HG03442 (cell line): ENCODE data around the gene MRTFA.
"Not testable (repeated sequence)": the region's sequence is repeated elsewhere in the genome, so short reads cannot be mapped to it uniquely, and the experiment has no call there.

Experiments used
- ATAC-seq: cut with Tn5 transposase; IDR thresholded peaks from one replicate; pipeline ENCODE4 v1.9.1; 2021; ENCODE audit warnings: mild to moderate bottlenecking, moderate library complexity; ENCODE audit not compliant: unreplicated experiment

Gene MRTFA

DNA sequence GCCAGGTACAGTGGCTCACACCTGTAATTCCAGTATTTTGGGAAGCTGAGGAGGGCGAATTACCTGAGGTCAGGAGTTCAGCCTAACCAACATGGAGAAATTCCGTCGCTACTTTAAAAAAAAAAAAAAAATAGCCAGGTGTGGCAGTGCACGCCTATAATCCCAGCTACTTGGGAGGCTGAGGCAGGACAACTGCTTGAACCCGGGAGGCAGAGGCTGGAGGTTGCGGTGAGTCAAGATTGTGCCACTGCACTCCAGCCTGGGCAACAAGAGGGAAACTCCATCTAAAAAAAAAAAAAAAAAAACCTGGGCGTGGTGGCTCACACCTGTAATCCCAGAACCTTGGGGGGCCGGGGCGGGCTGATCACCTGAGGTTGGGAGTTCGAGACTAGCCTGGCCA, 37.8 kb downstream of the MRTFA start:
- ATAC-seq, result not testable (repeated sequence)

DNA sequence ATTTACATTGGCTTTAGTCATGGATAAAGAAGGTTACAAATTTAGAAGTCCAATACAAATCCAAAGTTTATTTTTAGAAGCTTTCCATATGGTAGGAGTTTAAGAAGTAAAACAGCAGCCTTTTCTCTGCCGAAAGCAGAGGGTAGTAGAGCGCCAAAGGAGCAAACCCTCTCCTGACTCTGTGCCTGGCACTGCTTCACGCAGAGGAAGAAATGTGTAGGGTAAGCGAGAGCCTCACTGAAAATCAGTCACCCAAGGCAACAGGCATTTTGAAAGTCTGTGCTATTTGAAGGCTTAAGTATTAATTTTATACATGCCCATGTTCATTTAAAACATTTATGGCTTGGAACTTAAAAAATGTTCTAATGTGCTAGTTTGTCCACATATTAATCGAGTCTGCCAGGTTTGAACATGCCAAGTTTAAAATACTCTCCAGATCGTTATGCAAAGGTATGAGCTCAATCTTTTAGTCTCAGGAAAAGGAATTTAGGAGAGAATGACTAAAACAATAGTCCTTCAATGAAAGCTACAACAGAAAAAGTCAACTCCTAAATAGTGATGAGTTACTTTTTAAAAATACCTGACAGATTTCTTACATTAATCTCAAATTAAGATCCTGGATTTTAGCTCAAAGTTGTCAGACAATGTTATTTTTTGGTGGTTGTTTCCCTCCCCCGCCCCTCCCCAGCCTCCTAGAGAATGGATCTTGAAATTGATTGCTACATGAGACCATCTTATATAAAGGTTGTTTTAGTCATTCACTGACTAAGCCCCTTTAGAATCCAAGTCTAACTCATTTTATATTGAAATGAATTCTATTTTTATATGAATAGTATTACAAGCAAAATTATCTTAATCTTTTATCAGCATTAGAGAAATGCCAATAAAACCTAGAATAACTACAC, 38.7 kb downstream of the MRTFA start:
- no peak for ATAC-seq

DNA sequence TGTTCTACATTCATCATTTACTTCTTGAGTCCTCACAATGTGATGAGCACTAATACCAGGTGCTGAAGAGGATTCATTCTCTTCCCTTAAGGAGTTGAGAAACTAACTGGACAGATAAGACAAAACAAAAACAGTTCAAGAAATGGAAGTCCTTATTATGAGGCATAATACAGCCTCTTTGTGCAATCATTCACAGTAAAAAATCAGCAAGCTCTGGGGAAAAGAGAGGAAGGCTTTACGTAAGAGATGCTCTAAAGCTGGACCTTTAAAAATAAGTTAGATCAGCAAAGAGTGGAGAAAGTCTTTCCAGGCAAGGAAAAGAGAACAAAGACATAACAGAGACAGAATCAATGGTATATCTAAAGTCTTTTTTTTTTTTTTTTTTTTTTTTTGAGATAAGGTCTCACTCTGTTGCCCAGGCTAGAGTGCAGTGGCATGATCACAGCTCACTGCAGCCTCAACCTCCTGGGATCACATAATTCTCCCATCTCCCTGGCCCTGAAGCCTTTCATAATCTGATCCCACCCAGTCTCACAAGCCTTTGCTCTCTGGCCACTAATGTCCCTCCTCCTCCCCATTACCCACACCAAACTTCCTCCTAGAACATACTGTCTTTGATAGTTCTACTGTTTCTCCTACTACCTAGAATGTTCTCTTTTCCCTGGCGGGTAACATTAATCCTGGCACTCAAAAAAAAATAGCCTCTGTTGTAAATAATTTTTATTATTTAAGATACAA, 40.9 kb downstream of the MRTFA start:
- no peak for ATAC-seq

DNA sequence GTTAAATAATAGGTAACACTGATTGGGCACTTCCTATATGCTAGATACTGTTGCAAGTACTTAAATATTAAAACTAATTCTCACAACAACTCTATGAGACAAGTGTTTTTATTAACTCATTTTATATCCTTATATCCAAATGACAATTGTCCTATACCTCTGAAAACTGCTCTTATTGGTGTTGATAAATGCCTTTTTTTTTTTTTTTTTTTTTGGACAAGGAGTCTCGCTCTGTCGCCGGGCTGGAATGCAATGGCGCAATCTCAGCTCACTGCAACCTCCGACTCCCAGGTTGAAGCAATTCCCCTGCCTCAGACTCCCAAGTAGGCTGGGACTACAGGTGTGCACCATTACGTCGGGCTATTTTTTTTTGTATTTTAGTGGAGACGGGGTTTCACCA, 41.6 kb downstream of the MRTFA start:
- no peak for ATAC-seq

DNA sequence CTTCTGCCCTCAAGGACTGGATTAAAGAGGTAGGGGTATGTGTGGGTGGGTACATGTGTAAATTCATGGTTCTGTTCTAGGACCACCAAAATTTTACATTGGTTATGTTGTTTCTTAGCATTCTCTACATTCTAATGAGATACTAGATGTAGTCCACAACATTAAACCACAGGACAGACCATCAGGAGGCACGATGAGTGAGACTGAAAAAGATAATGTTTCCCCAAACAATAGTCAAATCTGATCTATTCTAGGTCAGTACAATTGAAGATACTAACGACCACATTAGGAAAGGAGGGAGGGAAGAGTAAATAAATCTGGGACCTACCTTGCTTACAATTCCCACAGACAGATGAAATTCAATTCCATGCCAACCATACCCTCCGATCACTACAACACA, 42.2 kb downstream of the MRTFA start:
- no peak for ATAC-seq

DNA sequence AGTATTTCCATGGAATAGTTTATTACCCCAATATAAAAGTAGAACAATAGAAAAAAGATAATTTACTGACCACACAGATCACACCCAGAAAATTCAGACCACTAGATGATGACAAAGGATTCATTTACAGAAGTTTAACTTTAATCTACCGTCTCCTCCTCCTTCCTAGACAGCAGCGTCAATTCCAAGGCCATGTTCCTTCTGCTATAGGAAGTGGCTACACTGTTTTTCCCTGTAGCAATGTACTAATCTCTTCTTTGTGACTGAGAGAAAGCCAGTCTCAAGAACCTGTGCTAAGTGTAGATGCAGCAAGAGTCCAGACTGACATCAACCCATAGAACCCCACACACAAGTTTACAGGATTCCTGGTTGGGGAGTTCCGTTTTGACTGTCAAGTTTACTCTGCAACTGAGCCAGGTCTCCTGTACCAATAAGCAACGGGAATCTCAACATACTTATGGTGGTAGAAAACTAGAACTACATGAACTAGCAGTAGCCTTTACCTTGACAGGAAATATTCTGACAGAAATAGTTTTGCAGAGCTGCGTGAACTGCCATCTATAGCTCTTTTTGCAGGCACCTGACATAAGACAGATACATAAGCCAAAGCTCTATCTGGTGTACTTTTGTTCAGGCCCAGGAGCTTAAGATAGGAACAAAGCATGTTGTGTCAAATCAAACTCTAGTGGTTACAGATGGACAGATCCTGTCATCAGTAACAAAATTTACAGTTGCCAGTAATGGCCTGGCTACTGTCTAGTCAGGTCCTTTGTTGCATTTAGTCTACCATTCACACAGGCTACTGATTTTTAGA, 42.9 kb downstream of the MRTFA start:
- no peak for ATAC-seq

DNA sequence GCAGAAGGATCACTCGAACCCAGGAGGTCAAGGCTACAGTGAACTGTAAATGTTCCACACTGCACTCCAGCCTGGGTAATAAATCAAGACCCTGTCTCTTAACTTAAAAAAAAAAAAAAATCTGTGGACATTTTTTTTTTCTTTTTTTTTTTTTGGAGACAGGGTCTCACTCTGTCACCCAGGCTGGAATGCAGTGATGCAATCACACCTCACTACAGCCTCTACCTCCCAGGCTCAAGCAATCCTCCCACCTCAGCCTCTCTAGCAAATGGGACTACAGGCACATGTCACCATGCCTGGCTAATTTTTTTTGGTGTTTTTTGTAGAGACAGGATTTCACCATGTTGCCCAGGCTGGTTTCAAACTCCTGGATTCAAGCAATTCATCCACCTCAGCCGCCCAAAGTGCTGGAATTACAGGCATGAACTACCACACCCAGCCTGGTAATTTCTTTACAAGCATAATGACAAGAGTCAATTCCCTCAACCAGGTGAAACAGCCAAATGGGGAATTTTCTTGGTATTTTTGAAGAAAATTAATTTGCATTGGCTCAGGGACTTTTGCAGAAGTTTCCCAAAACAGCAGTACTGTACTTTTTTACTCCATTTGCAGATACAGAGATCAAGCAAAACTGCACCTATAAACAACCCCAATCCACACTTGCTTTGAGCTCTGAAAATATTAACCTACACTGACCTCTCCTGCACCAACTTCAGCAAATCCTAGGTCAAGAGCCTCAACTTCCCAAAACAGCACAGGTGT, 44.0 kb downstream of the MRTFA start:
- no peak for ATAC-seq

DNA sequence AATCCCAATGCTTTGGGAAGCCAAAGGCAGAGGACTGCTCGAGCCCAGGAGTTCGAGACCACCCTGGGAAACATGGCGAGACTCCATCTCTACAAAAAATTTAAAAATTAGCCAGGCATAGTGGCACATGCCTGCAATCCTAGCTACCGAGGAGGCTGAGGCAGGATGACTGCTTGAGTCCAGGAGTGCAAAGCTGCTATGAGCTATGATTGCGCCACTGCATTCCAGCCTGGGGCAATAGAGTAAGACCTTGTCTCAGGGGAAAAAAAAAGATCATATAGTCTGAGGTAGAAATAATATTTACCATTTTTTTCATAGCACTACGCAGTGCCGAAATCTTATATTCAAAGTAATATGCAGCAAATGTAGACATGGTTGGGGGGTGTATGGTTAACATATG, 47.8 kb downstream of the MRTFA start:
- no peak for ATAC-seq

DNA sequence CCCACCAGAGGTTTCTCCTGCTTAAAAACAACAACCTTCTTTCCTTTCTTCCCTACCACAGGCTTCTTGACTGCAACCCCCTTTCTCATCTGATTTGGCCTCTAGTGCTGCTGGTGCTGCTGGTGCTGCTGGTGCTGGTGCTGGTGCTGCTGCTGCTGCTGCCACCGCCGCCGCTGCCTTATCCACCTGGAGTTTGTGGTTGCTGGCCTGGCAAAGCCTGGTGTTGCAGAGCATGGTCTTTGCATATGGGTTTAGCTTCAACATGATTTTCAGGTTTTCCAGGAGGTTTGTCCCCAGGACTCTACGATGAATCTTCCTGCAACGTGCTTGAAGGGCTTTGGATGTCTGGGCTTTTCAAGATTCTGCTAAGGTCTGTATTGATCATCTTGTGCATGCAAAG, 49.7 kb downstream of the MRTFA start:
- no peak for ATAC-seq

DNA sequence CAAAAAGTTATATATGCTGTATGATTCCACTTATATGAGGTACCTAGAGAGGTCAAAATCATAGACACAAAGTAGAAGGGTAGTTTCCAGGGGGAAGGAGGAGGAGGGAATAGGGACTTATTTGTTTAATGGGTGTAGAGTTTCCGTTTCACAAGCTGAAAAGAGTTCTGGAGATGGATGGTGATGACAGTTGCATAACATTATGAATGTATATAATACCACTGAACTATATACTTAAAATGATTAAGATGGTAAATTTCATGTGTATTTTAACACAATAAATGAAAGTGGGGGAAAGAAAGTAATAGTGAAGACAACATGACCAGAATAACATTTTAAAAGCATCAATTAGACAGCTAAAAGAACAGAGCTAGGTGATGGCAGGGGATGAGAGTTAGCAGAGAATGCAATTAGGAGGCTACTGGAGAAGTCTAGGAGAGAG, 51.2 kb downstream of the MRTFA start:
- ATAC-seq, result no peak

DNA sequence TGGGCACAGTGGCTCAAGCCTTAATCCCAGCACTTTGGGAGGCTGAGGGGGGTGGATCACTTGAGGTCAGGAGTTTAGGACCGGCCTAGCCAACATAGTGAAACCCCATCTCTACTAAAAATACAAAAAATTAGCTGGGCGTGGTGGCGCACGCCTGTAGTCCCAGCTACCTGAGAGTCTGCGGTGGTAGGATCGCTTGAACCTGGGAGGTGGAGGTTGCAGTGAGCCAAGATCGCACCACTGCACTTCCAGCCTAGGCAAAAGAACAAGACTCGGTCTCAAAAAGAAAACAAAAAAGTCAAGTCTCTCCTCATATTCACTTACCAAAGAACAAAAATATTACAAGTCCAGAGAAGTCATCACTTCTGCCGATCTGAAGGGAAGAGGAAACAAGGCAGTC, 51.8 kb downstream of the MRTFA start:
- ATAC-seq, result not testable (repeated sequence)

DNA sequence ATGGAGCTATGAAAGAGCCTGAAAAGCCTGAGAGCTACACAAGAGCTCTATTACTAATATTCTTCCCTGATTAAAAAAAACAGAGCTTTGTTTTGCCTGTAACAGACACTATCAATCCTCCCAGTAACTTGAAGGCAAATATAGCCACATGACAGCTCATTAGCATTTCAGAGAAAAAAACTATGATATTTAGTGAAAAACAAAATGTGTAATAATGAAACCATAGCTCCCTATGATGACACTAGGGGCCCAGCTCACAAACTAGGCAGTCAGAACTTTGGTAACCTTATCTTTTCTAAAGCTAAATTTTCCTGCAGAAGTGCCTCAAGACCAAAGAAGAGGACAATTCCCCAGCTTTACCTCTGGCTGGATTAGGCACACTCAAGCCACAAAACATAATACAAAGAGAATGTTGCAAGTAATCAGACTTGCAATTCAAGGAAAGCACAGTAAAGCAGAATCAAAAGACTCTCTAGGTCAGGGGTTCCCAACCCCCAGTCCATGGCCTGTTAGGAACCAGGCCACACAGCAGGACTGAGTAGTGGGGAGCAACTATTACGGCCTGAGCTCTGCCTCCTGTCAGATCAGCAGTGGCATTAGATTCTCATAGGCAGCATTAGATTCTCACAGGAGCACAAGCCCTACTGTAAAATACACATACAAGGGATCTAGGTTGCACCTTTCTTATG, 53.3 kb downstream of the MRTFA start:
- ATAC-seq, result no peak

DNA sequence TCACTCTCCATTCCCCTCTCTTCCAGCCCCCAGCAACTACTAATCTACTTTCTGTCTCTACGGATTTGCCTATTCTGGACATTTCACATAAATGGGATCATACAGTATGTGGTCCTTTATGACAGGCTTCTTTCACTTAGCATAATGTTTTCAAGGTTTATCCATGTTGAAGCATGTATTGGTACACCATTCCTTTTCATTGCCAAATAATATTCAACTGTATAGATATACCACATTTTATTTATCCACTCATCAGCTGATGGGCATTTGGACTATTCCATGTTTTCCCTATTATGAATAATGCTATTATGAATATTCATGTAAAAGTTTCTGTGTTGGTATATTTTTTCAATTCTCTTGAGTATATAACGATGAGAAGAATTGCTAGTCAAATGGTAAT, 54.5 kb downstream of the MRTFA start:
- ATAC-seq, result no peak

DNA sequence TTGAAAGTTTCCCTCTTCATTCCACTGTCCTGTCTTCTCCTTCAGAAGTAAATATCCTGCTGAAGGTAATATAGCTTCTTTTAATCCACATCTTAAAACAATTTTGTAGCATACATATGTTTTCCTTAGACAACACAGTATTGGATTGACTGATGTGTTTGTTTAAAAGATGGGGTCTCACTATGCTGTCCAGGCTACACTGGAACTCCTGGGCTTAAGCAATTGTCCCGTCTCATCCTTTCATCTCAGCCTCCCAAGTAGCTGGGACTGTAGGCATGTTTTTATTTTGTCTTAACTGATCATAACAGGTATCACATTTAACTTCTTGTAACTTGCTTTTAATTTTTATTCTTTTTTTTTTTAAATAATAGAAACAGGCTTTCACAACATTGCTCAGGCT, 55.9 kb downstream of the MRTFA start:
- ATAC-seq, result no peak

DNA sequence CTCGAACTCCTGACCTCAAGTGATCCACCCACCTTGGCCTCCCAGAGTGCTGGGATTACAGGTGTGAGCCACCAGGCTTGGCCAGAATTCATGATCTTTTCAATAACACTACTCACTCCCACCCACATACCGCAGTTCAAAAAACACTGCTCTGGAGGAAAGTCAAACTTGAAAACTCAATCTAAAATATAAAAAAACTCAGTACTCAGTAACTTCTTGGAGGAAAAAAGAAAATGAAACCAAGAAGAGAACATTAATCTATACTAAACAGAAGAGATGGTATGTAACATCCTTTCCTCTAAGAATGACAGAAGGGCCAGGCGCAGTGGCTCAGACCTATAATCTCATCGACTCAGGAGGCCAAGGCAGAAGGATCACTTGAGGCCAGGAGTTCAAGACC, 58.3 kb downstream of the MRTFA start:
- no peak for ATAC-seq

DNA sequence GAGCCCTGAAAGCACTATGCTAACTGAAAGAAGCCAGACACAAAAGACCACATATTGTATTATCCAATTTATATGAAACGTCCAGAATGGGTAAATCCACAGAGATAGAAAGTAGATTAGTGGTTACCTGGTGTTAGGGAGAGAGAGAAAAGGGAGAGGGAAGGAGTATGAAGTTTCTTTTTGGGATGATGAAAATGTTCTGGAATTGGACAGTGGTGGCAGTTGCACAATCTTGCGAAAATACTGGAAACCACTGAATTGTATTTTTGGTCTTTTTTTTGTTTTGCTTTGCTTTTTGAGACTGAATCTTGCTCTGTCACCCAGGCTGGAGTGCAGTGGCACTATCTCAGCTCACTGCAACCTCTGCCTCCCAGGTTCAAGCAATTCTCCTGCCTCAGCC, 63.5 kb downstream of the MRTFA start:
- ATAC-seq, result no peak

DNA sequence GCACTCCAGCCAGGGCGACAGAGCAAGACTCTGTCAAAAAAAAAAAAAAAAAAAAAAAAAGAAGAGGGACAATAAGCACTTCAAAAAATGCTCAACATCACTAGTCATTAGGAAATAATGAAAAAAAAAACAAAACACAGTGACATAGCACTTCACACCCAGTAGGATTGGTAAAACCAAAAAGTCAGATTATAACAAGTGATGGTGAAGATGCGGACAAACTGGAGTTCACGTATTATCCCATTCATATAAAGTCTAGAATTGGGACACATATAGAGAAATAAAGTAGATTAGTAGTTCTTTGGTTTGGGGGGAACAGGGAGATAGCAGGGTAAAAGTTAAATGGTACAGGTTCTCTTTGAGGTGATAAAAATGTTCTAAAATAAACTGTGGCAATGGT, 64.6 kb downstream of the MRTFA start:
- ATAC-seq, result no peak

DNA sequence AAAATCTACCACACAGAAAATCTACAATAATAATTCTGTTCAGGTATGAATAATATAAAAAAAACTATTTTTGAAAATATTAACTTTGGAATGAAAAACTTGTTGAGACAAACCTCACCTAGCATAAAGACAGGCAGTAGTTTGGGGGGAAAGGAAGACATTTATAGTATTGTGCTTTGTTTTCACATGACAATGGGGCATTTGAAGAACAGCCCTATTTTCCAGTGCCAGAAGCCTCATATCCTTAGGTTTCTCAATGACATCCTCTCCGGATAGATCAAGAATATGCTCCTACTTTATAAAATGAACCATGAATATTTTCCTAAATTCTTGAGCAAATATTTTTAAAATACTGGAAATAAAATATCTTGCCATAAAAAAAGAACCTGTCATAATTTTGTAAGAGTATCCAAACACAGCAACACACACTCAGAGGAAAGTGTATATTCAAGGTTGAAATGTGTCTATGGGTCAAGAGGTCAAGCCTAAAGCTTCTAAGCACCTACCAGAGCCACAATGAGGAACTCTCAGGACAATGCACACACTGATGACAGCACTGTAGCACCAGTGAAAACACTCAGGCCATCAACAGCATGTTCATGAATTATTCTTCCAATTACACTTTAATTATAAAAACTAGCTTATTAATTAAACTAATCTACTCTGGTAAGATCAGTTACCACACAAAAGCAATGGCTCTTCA, 68.7 kb downstream of the MRTFA start:
- no peak for ATAC-seq

DNA sequence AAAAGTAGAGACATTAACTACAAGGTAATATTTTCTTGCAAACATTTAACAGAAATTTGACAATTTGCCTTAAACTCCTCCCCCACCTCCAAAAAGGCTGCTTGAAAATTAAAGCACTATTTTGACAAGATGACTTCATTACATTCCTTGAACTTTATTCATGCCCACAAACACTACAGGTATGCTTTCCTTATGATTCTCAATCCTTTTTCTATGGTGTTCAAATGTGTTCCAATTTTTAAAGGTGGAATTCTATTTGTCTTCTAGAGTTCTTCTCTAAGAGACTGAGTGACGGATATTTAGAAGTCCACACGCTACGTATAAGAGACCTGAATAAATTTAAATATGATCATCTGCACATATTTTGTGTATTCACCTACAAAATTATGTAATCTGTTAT, 69.4 kb downstream of the MRTFA start:
- no peak for ATAC-seq
